RPMI8226 (cell line): ENCODE data around the gene TSSK3.
A peak's percentile ranks its signal among the peaks of the same experiment; 100 is the strongest.
"Not testable (repeated sequence)": the region's sequence is repeated elsewhere in the genome, so short reads cannot be mapped to it uniquely, and the experiment has no call there.

Experiments
- DNase-seq: peaks from one replicate; pipeline ENCODE4 v3.0.0-alpha.2; 2015

The TSSK3 gene

GRCh38 chr1:32365445-32365844 is 3.1 kb downstream of the TSSK3 start:
- DNase-seq, result no peak

GRCh38 chr1:32367912-32368635 is 5.7 kb downstream of the TSSK3 start:
- DNase-seq, result no peak

- DNase-seq, result no peak
These were observed 9.9 kb downstream of the TSSK3 start for GRCh38 chr1:32372149-32372756.

- no peak for DNase-seq
These were observed 11.8 kb downstream of the TSSK3 start for GRCh38 chr1:32373996-32374592.

- no peak for DNase-seq
These were observed 13.9 kb downstream of the TSSK3 start for GRCh38 chr1:32376199-32376598.

GRCh38 chr1:32377541-32378220 is 15.3 kb downstream of the TSSK3 start:
- no peak for DNase-seq

- DNase-seq, result no peak
These were observed 17.7 kb downstream of the TSSK3 start for GRCh38 chr1:32380057-32380456.

GRCh38 chr1:32386676-32387392 is 24.5 kb downstream of the TSSK3 start:
- DNase-seq, result no peak

GRCh38 chr1:32388641-32389040 is 26.3 kb downstream of the TSSK3 start:
- DNase-seq, result no peak

- no peak for DNase-seq
These were observed 28.8 kb downstream of the TSSK3 start for GRCh38 chr1:32390904-32391870.

- no peak for DNase-seq
These were observed 30.0 kb downstream of the TSSK3 start for GRCh38 chr1:32392325-32392724.

GRCh38 chr1:32393136-32393535 is 30.8 kb downstream of the TSSK3 start:
- DNase-seq, result no peak

- peak; percentile 56 for DNase-seq
These were observed 31.4 kb downstream of the TSSK3 start for GRCh38 chr1:32393832-32394140.

- DNase-seq, result peak; percentile 99
These were observed 32.0 kb downstream of the TSSK3 start, which contains the start of gene BSDC1 for GRCh38 chr1:32394141-32394889. Gene BSDC1 (minus strand): TSS chr1:32394441. CDS start chr1:32394414, 27 bp downstream.

GRCh38 chr1:32394890-32395432 is 32.6 kb downstream of the TSSK3 start:
- DNase-seq, result no peak

GRCh38 chr1:32396524-32396923 is 34.2 kb downstream of the TSSK3 start:
- not testable (repeated sequence) for DNase-seq

GRCh38 chr1:32398401-32398800 is 36.1 kb downstream of the TSSK3 start:
- no peak for DNase-seq

GRCh38 chr1:32399843-32400242 is 37.5 kb downstream of the TSSK3 start:
- no peak for DNase-seq

- peak; percentile 65 for DNase-seq
These were observed 38.7 kb downstream of the TSSK3 start for GRCh38 chr1:32400876-32401631.

- DNase-seq, result no peak
These were observed 42.6 kb downstream of the TSSK3 start for GRCh38 chr1:32404946-32405345.
